Measurements from ENCODE around the gene SGCG.

DNA sequence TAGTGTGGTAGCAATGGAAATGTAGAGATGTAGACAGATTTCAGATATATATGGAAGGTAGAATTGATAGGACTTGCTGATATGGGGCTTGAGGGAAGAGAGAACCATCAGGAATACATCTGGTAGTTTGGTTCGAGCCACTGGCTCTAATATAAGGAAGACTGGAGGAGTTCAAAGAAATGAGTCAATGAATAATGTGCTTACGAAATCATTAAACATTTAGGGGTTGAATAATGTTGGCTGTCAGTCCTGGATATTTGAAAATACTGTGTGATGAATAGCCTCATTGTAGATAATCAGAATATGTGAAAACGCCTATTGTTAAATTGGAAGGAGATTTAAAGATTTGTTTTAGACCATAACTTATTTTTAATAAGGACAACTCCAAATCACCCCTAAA is 21.6 kb downstream of the SGCG start:
- TF ChIP-seq, protein P1, sequence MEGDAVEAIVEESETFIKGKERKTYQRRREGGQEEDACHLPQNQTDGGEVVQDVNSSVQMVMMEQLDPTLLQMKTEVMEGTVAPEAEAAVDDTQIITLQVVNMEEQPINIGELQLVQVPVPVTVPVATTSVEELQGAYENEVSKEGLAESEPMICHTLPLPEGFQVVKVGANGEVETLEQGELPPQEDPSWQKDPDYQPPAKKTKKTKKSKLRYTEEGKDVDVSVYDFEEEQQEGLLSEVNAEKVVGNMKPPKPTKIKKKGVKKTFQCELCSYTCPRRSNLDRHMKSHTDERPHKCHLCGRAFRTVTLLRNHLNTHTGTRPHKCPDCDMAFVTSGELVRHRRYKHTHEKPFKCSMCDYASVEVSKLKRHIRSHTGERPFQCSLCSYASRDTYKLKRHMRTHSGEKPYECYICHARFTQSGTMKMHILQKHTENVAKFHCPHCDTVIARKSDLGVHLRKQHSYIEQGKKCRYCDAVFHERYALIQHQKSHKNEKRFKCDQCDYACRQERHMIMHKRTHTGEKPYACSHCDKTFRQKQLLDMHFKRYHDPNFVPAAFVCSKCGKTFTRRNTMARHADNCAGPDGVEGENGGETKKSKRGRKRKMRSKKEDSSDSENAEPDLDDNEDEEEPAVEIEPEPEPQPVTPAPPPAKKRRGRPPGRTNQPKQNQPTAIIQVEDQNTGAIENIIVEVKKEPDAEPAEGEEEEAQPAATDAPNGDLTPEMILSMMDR (conservative IDR thresholded peaks at IDR 0.05; ENCODE audit: low read length) = no peak
- no peak for TF ChIP-seq EZH2phosphoT487 (IDR thresholded peaks at IDR 0.05; ENCODE audit: borderline replicate concordance)

Measured in Loucy (cell line).